Liver (tissue), 3 donors: ENCODE results near the gene P4HTM.

ENCODE experiments used
- SP1 ChIP-seq: IDR thresholded peaks from 2 replicates; pipeline ENCODE4 v1.6.1; 2018; ENCODE audit warnings: antibody characterized with exemption, mild to moderate bottlenecking
- YY1 ChIP-seq: IDR thresholded peaks from 2 replicates; pipeline ENCODE4 v1.6.1; 2016; ENCODE audit warnings: antibody characterized with exemption, mild to moderate bottlenecking
- TF ChIP-seq, protein P1 (sequence below): fragments of 150-350 bp; IDR thresholded peaks from 2 replicates; pipeline ENCODE4 v1.5.1; 2017; ENCODE audit warnings: improper control_type of control experiment, low read depth, low read length; ENCODE audit not compliant: missing input control
- TF ChIP-seq, protein P2 (sequence below): IDR thresholded peaks from 2 replicates; pipeline ENCODE4 v1.6.1; 2016; ENCODE audit warnings: antibody characterized with exemption, mild to moderate bottlenecking
- donor health status: healthy.
- donor health status: healthy.

DNA sequence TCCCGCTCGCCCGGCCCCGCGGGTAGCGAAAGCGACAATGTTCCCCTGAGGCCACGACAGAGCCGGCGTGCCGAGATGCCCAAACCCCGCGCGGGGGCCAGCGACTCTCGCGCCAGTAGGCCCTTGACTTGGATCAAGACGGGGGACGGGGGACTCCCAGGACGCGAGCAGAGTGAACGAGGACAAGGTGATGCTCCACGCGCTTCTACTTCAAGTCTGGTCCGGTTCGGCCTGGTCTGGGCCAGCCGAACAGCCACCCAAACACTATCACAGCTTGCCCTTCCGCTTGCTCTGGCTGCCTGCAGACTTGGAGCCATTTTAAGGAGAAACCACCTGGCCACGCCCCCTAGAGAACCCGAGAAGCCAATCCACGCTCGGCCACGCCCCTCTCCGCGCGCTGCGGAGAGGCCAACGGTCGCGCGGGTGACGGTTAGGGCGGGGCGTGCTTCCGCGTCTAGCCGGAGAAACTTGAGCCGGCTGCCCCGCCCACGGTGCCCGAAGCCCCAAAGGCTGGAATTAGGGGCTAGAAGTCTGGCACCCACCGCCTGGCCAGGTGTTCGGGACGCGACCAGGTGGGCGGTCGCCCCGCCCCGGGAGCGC, 31.3 kb downstream of the P4HTM start:
- TF ChIP-seq YY1 (peak; percentile 99), SP1 (peak; percentile 79)
- TF ChIP-seq, protein P1, sequence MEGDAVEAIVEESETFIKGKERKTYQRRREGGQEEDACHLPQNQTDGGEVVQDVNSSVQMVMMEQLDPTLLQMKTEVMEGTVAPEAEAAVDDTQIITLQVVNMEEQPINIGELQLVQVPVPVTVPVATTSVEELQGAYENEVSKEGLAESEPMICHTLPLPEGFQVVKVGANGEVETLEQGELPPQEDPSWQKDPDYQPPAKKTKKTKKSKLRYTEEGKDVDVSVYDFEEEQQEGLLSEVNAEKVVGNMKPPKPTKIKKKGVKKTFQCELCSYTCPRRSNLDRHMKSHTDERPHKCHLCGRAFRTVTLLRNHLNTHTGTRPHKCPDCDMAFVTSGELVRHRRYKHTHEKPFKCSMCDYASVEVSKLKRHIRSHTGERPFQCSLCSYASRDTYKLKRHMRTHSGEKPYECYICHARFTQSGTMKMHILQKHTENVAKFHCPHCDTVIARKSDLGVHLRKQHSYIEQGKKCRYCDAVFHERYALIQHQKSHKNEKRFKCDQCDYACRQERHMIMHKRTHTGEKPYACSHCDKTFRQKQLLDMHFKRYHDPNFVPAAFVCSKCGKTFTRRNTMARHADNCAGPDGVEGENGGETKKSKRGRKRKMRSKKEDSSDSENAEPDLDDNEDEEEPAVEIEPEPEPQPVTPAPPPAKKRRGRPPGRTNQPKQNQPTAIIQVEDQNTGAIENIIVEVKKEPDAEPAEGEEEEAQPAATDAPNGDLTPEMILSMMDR = no peak
- TF ChIP-seq, protein P2, sequence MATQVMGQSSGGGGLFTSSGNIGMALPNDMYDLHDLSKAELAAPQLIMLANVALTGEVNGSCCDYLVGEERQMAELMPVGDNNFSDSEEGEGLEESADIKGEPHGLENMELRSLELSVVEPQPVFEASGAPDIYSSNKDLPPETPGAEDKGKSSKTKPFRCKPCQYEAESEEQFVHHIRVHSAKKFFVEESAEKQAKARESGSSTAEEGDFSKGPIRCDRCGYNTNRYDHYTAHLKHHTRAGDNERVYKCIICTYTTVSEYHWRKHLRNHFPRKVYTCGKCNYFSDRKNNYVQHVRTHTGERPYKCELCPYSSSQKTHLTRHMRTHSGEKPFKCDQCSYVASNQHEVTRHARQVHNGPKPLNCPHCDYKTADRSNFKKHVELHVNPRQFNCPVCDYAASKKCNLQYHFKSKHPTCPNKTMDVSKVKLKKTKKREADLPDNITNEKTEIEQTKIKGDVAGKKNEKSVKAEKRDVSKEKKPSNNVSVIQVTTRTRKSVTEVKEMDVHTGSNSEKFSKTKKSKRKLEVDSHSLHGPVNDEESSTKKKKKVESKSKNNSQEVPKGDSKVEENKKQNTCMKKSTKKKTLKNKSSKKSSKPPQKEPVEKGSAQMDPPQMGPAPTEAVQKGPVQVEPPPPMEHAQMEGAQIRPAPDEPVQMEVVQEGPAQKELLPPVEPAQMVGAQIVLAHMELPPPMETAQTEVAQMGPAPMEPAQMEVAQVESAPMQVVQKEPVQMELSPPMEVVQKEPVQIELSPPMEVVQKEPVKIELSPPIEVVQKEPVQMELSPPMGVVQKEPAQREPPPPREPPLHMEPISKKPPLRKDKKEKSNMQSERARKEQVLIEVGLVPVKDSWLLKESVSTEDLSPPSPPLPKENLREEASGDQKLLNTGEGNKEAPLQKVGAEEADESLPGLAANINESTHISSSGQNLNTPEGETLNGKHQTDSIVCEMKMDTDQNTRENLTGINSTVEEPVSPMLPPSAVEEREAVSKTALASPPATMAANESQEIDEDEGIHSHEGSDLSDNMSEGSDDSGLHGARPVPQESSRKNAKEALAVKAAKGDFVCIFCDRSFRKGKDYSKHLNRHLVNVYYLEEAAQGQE = peak; percentile 79
